AG04450 (cell line): ENCODE data around the gene PKDREJ. TPM values are rescaled to one million over a fixed set of nuclear protein-coding genes. Genes with fewer than 3 reads are reported as not detected.

Source experiments
- CTCF ChIA-PET: fragments of 300-600, 350-600 bp; formaldehyde crosslinking; extraction: SDS; loops from one replicate; lab custom pipeline; 2022; ENCODE audit warnings: antibody characterized with exemption, inconsistent platforms; lab: Charles Lee
- POLR2A ChIA-PET: fragments of 350-600 bp; formaldehyde crosslinking; extraction: SDS; loops from one replicate; lab custom pipeline; 2021; ENCODE audit warnings: antibody characterized with exemption, inconsistent platforms; lab: Yijun Ruan, JAX
- DNase-seq: peaks from one replicate; pipeline ENCODE4 v3.0.0-alpha.2; 2011; ENCODE audit warnings: low read depth, low spot score
- H3K27ac ChIP-seq: one replicate; pipeline ENCODE4 v1.5.1; 2012; ENCODE audit warnings: low read depth, low read length, control low read depth
- H3K27me3 ChIP-seq: one replicate; pipeline ENCODE4 v1.6.0; 2012; ENCODE audit warnings: low read length; ENCODE audit not compliant: control insufficient read depth, insufficient read depth
- H3K4me3 ChIP-seq: 2 replicates; pipeline ENCODE4 v1.5.1; 2011; ENCODE audit warnings: mild to moderate bottlenecking, low read depth, low read length, control low read depth
- H3K9me3 ChIP-seq: 2 replicates; pipeline ENCODE4 v1.5.1; 2012; ENCODE audit warnings: low read length; ENCODE audit not compliant: control insufficient read depth, insufficient read depth
- CTCF ChIP-seq: IDR thresholded peaks from 2 replicates; pipeline ENCODE4 v1.5.1; 2011; ENCODE audit warnings: low read depth, low read length, control low read depth, inconsistent platforms
- polyA plus RNA-seq: library from polyadenylated mRNA; depleted of rRNA; stranded (reverse); fragments of >200 nt; gene quantifications from 2 replicates; pipeline ENCODE4 v1.2.3, GENCODE V29; 2011

PKDREJ gene
- polyA plus RNA-seq, 1 experiment, result 0.01 TPM

- POLR2A ChIA-PET, result no interaction called here
- Histone ChIP-seq H3K4me3 (no peak overlapping the region), H3K27ac (no peak overlapping the region), H3K27me3 (no peaks in the 10 kb centered on the region), H3K9me3 (no peaks in the 10 kb centered on the region; the same call in 1 of the 2 replicates)
- no peak for TF ChIP-seq CTCF
- DNase-seq, result no peak
- CTCF ChIA-PET, result interaction anchor here (1.1 kb wide), 1 partner anchor 250 kb away, joined by 3 read pairs; no protein-coding TSS in a partner anchor
Measured at GRCh38 chr22:46244771-46245170, 18.4 kb downstream of the PKDREJ start.

GRCh38 chr22:46242076-46242475 lies 21.1 kb downstream of the PKDREJ start:
- no peak for TF ChIP-seq CTCF
- POLR2A ChIA-PET, result no interaction called here
- H3K9me3 ChIP-seq, result no peaks in the 10 kb centered on the region; the same call in 1 of the 2 replicates
- CTCF ChIA-PET, result no interaction called here
- H3K27ac ChIP-seq, result no peak overlapping the region
- DNase-seq, result no peak
- H3K4me3 ChIP-seq, result no peak overlapping the region
- H3K27me3 ChIP-seq, result no peaks in the 10 kb centered on the region

- CTCF ChIA-PET, result no interaction called here
Measured at GRCh38 chr22:46241396-46242007, 21.6 kb downstream of the PKDREJ start.

GRCh38 chr22:46240907-46241306 lies 22.2 kb downstream of the PKDREJ start:
- CTCF ChIA-PET, result no interaction called here
- POLR2A ChIA-PET, result no interaction called here
- no peak overlapping the region for H3K27ac ChIP-seq
- H3K9me3 ChIP-seq, result no peaks in the 10 kb centered on the region; the same call in 1 of the 2 replicates
- no peak overlapping the region for H3K4me3 ChIP-seq
- H3K27me3 ChIP-seq, result no peaks in the 10 kb centered on the region
- DNase-seq, result no peak
- no peak for TF ChIP-seq CTCF

More at GRCh38 chr22:46241396-46242007, 21.6 kb downstream of the PKDREJ start:
- no peak for TF ChIP-seq CTCF
- H3K4me3 ChIP-seq, result no peak overlapping the region
- DNase-seq, result no peak
- no peak overlapping the region for H3K27ac ChIP-seq
- no peaks in the 10 kb centered on the region; the same call in 1 of the 2 replicates for H3K9me3 ChIP-seq
- POLR2A ChIA-PET, result no interaction called here
- H3K27me3 ChIP-seq, result no peaks in the 10 kb centered on the region

GRCh38 chr22:46240506-46240905 lies 22.6 kb downstream of the PKDREJ start:
- ChIA-PET CTCF (no interaction called here), POLR2A (no interaction called here)
- DNase-seq, result no peak
- Histone ChIP-seq H3K27me3 (no peaks in the 10 kb centered on the region), H3K9me3 (no peaks in the 10 kb centered on the region; the same call in 1 of the 2 replicates), H3K4me3 (no peak overlapping the region), H3K27ac (no peak overlapping the region)
- TF ChIP-seq CTCF, result no peak
